GM19239 (cell line): ENCODE results near the gene UTS2R.

ENCODE experiments used
- DNase-seq: peaks from one replicate; pipeline ENCODE4 v3.0.0; 2011; ENCODE audit warnings: low spot score; ENCODE audit not compliant: insufficient read length
- FAIRE-seq: peaks from 2 replicates; lab custom pipeline; 2011; peaks lifted over from hg19 to GRCh38; lab: Jason Lieb, UNC

UTS2R gene

GRCh38 chr17:82418001-82418986 lies 46.7 kb downstream of the UTS2R start, which contains the start of the genes HEXD and OGFOD3:
HEXD (plus strand) TSS chr17:82418347; CDS start chr17:82419800, 1,453 bp downstream.
OGFOD3 (minus strand) TSS chr17:82418586; CDS start chr17:82418485, 101 bp downstream.
- peak; percentile 90 for DNase-seq
- no peak for FAIRE-seq

- DNase-seq (no peak), FAIRE-seq (peak; percentile 79)
Observed at GRCh38 chr17:82419540-82419939, 48.0 kb downstream of the UTS2R start.

GRCh38 chr17:82424001-82424862 lies 52.7 kb downstream of the UTS2R start:
- FAIRE-seq (peak; percentile 28), DNase-seq (no peak)

GRCh38 chr17:82424863-82425159 lies 53.2 kb downstream of the UTS2R start:
- no peak for DNase-seq
- FAIRE-seq: no peak
